NCI-H748 (cell line): Measurements from ENCODE around the gene NAV2.

Source experiments
- DNase-seq: peaks from one replicate; lab custom pipeline; 2025; ENCODE audit not compliant: unreplicated experiment; lab: John Stamatoyannopoulos, UW

NAV2 gene

GRCh38 chr11:20011307-20011951, 298.8 kb downstream of the NAV2 start:
- DNase-seq = peak; percentile 17

GRCh38 chr11:20013346-20014066, 300.9 kb downstream of the NAV2 start:
- peak; percentile 48 for DNase-seq

DNA sequence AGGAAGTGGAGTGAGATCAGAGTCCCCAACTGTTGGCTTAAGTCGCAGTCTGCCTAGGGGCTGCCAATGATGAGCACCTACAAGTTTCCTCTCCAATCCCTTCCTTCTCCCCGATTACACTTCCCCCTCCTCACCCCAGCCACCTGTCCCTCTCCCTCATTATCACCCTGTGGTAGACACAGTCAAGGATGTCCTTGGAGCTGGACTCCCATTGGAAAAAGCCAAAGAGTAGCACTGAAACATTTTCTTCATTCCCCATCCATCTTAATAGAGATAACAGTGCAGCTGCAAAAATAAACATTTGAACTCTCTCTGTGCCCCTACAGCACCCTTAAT, 301.4 kb downstream of the NAV2 start:
- DNase-seq = no peak

- DNase-seq = no peak
These were observed 302.5 kb downstream of the NAV2 start for GRCh38 chr11:20015101-20015500.

- peak; percentile 71 for DNase-seq
These were observed 303.1 kb downstream of the NAV2 start for GRCh38 chr11:20015529-20016427.

GRCh38 chr11:20016526-20016925, 303.9 kb downstream of the NAV2 start:
- DNase-seq = no peak

DNA sequence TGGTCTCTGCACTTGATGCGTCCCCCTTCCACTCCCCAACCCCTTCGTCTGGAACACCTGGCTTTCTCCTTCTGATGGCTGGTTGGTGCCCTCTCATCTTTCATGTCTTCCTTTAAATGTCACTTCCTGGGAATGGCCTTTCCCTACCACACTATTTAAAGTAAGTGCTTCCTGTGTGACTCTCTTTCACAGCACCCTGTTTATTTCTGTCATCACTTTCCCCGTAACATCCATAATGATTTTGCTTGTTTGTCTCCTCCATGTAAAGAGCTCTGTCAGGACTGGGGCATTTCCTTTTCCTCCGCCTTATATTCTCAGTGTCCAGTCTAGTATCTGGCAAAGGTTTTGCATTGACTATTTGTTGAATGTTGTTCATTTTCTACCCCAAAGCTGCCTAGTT, 304.7 kb downstream of the NAV2 start:
- DNase-seq = no peak

- no peak for DNase-seq
These were observed 307.6 kb downstream of the NAV2 start for GRCh38 chr11:20020198-20020597.

GRCh38 chr11:20020716-20021115, 308.1 kb downstream of the NAV2 start:
- DNase-seq = no peak

- peak; percentile 49 for DNase-seq
These were observed 308.6 kb downstream of the NAV2 start for GRCh38 chr11:20021212-20021611.

GRCh38 chr11:20021771-20022362, 309.2 kb downstream of the NAV2 start:
- peak; percentile 72 for DNase-seq

DNA sequence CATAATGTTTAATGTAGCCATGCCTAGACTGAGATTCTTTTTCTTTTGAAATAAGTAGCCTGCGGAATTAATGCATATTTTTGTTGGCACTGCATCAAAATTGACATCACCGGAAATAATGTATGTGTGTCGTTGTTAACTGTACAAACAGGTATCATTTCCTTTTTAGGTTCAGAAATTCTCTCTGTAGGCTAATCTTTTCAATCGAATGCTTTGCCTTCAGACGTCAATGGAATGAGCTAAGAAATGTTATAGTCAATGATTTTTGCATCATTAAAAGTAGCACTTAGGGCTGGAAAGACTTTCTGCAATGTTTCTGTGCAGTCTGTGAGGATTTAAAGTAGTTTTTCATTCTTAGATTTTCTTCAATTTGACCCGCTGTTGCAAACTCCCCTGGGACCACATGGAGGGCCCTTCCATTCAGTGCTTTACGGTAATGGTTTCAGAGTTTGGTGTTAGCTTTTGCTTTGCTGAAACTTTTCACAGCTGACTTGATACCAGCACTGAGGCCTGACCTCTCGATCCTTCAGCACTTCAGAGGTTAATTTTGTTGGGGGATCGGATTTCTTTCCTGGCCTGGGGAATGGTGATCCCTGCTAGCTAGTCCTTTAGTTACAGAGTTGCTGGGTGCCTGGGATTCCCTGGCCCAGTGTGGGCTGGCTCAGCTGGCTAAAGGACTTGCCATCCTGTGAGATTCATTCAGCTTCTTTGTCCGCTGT, 309.9 kb downstream of the NAV2 start:
- DNase-seq = peak; percentile 49

DNA sequence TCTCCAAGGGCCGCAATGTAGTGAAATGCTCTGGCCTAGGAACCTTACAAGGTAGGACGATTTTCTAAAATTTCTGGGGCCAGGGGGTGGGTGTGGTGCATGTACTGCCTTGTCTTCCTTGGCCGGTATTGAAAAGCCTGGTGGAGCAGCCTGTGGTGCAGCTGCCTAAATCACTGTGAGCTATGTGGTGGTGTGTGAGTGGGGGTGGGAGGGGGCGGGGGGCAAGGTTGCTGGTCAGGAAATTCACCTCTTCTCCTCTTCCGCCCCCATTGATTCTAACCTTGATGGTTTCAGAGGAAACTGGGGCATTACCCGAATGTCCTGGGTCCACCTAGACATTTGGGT, 310.4 kb downstream of the NAV2 start:
- DNase-seq = no peak

GRCh38 chr11:20024172-20024935, 311.7 kb downstream of the NAV2 start:
- DNase-seq = no peak

- no peak for DNase-seq
These were observed 312.7 kb downstream of the NAV2 start for GRCh38 chr11:20025332-20025840.

GRCh38 chr11:20026629-20027555, 314.3 kb downstream of the NAV2 start:
- peak; percentile 97 for DNase-seq

DNA sequence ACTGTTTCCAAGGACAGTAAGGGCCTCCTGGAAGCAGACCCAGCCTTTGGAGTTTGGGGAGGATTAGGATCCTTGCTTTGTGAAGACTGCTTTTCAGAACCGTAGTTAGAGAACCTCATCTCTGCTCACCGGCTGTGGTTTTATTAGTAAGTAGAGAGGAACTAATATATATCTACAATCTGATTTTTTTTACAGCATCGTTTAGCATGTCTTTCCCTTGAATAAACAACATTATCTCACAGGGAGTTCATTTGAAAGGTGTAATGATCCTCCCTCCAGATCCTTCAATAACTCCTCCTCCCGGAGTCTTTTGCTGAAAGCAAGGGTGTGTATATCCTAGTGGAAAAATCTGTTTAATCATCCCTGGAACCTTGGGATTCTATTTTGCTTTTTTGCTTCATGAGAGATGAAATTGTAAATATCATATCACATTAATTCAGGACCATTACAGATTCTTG, 314.9 kb downstream of the NAV2 start:
- DNase-seq = peak; percentile 70

GRCh38 chr11:20029193-20029592, 316.6 kb downstream of the NAV2 start:
- no peak for DNase-seq

DNA sequence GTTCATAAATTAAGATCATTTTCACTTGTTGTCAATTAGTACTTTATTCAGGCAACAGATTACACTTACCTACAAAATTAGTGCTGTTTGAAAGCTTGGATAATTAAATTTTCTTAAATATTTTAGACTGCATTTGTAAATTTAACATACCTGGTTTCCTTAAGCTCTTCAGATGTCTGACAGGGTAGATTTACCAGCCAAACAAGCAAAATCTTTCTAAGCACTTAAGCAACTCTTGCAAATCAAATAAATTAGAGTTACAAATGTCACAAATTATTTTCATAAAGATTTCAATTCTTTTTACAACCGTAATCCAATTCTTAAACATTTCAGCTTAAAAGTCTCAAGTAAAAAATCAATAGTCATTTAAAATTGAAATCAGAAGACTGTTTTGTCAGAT, 317.8 kb downstream of the NAV2 start:
- DNase-seq = no peak
